Activated B cell treated with CpG ODN at 0.5 μM for 24 hours (primary cell): ENCODE results near the gene MZT1. TPM values are rescaled to one million over a fixed set of nuclear protein-coding genes. Genes with fewer than 3 reads are reported as not detected.

Experiments used
- ATAC-seq: fragments of 200-7000 bp; cut with Tn5 transposase; one replicate; pipeline ENCODE4 v1.10.0; 2021; ENCODE audit warnings: low read depth, mild to moderate bottlenecking, moderate library complexity
- CTCF ChIA-PET: fragments of 350-600 bp; sonication (Branson Sonifier 250); formaldehyde crosslinking; loops from one replicate; lab custom pipeline; 2021; ENCODE audit warnings: antibody characterized with exemption; lab: Charles Lee
- POLR2A ChIA-PET: fragments of 350-600 bp; sonication (Branson Sonifier 250); formaldehyde crosslinking; loops from one replicate; lab custom pipeline; 2021; ENCODE audit warnings: antibody characterized with exemption; lab: Charles Lee
- DNase-seq: peaks from one replicate; pipeline ENCODE4 v3.0.0; 2022
- H3K27ac Mint-ChIP-seq: one replicate; pipeline ENCODE4 v1.8.0; 2020; ENCODE audit warnings: mixed read lengths
- H3K27me3 Mint-ChIP-seq: one replicate; pipeline ENCODE4 v1.8.0; 2021; ENCODE audit warnings: mixed read lengths
- H3K36me3 Mint-ChIP-seq: one replicate; pipeline ENCODE4 v1.8.0; 2021; ENCODE audit warnings: low read depth, mixed read lengths
- H3K4me1 Mint-ChIP-seq: one replicate; pipeline ENCODE4 v1.8.0; 2021; ENCODE audit warnings: mixed read lengths
- H3K4me3 Mint-ChIP-seq: one replicate; pipeline ENCODE4 v1.8.0; 2020; ENCODE audit warnings: mild to moderate bottlenecking, mixed read lengths
- H3K9me3 Mint-ChIP-seq: one replicate; pipeline ENCODE4 v1.8.0; 2020; ENCODE audit warnings: mixed read lengths
- CTCF ChIP-seq: fragments of 200-600 bp; IDR thresholded peaks from one replicate; pipeline ENCODE4 v1.8.0; 2022; ENCODE audit warnings: antibody characterized with exemption, mild to moderate bottlenecking
- intact Hi-C: fragments of 100-400 bp; cut with micrococcal nuclease; formaldehyde crosslinking; loops from one replicate; pipeline ENCODE4 v1.15.1; 2024
- total RNA-seq: library from RNA; stranded (reverse); gene quantifications from 2 replicates; pipeline ENCODE4 v1.2.3, GENCODE V29; 2022

The MZT1 gene
- total RNA-seq, 1 donor from 2014 or later: 6.5 TPM

- intact Hi-C loops: no loop called here
Observed at GRCh38 chr13:72757792-72758535, 30.5 kb upstream of the MZT1 start.

GRCh38 chr13:72754111-72754510 lies 26.7 kb upstream of the MZT1 start:
- H3K27ac Mint-ChIP-seq: no peak overlapping the region
- no peak overlapping the region for H3K4me3 Mint-ChIP-seq
- no peaks in the 10 kb centered on the region for H3K27me3 Mint-ChIP-seq
- ATAC-seq (no peak), DNase-seq (no peak)
- H3K9me3 Mint-ChIP-seq: peaks cover 4% of the 10 kb centered on the region
- CTCF ChIA-PET: no interaction called here
- no peaks in the 10 kb centered on the region for H3K4me1 Mint-ChIP-seq
- intact Hi-C loops: no loop called here
- no peak for TF ChIP-seq CTCF
- POLR2A ChIA-PET: no interaction called here
- H3K36me3 Mint-ChIP-seq: peaks cover 82% of the 10 kb centered on the region

More at GRCh38 chr13:72757792-72758535, 30.5 kb upstream of the MZT1 start:
- DNase-seq: no peak
- H3K36me3 Mint-ChIP-seq: peaks cover 81% of the 10 kb centered on the region
- no peak for ATAC-seq
- CTCF ChIA-PET: no interaction called here
- no peak overlapping the region for H3K4me3 Mint-ChIP-seq
- H3K9me3 Mint-ChIP-seq: no peaks in the 10 kb centered on the region
- no peak overlapping the region for H3K27ac Mint-ChIP-seq
- no peak for TF ChIP-seq CTCF
- peaks cover 5% of the 10 kb centered on the region for H3K4me1 Mint-ChIP-seq
- POLR2A ChIA-PET: interaction anchor here (0.6 kb wide), 1 partner anchor 22 kb away, joined by 5 read pairs; no protein-coding TSS in a partner anchor
- no peaks in the 10 kb centered on the region for H3K27me3 Mint-ChIP-seq

- peaks cover 4% of the 10 kb centered on the region for H3K9me3 Mint-ChIP-seq
- POLR2A ChIA-PET: no interaction called here
- no peak for TF ChIP-seq CTCF
- H3K36me3 Mint-ChIP-seq: peaks cover 82% of the 10 kb centered on the region
- H3K4me3 Mint-ChIP-seq: no peak overlapping the region
- H3K27me3 Mint-ChIP-seq: no peaks in the 10 kb centered on the region
- intact Hi-C loops: no loop called here
- DNase-seq (no peak), ATAC-seq (no peak)
- no peak overlapping the region for H3K27ac Mint-ChIP-seq
- CTCF ChIA-PET: no interaction called here
- no peaks in the 10 kb centered on the region for H3K4me1 Mint-ChIP-seq
Observed at GRCh38 chr13:72751220-72751619, 23.8 kb upstream of the MZT1 start.

GRCh38 chr13:72745260-72745659 lies 17.8 kb upstream of the MZT1 start:
- intact Hi-C loops: no loop called here
- no peak for DNase-seq
- no peak for ATAC-seq
- H3K27me3 Mint-ChIP-seq: no peaks in the 10 kb centered on the region
- POLR2A ChIA-PET: no interaction called here
- no peaks in the 10 kb centered on the region for H3K4me1 Mint-ChIP-seq
- no peak overlapping the region for H3K27ac Mint-ChIP-seq
- CTCF ChIA-PET: no interaction called here
- no peaks in the 10 kb centered on the region for H3K9me3 Mint-ChIP-seq
- H3K36me3 Mint-ChIP-seq: peaks cover 61% of the 10 kb centered on the region
- TF ChIP-seq CTCF: no peak
- H3K4me3 Mint-ChIP-seq: no peak overlapping the region

GRCh38 chr13:72740015-72740414 lies 12.6 kb upstream of the MZT1 start:
- POLR2A ChIA-PET: no interaction called here
- CTCF ChIA-PET: interaction anchor here (1.0 kb wide), 1 partner anchor 9 kb away, joined by 3 read pairs; no protein-coding TSS in a partner anchor
- Mint-ChIP-seq H3K27me3 (no peaks in the 10 kb centered on the region), H3K27ac (no peak overlapping the region), H3K4me1 (no peaks in the 10 kb centered on the region), H3K4me3 (no peak overlapping the region), H3K36me3 (peaks cover 58% of the 10 kb centered on the region), H3K9me3 (no peaks in the 10 kb centered on the region)
- intact Hi-C loops: no loop called here
- no peak for TF ChIP-seq CTCF
- ATAC-seq: no peak
- no peak for DNase-seq
